Activated CD8-positive, alpha-beta T cell treated with anti-CD3 and anti-CD28 coated beads for 36 hours (primary cell): ENCODE data around the gene TMEM259. TPM values are rescaled to one million over a fixed set of nuclear protein-coding genes. Genes with fewer than 3 reads are reported as not detected.

Source experiments
- ATAC-seq: fragments of 200-7000 bp; cut with Tn5 transposase; one replicate; pipeline ENCODE4 v1.10.0; 2021; ENCODE audit warnings: mild to moderate bottlenecking, moderate library complexity
- CTCF ChIA-PET: fragments of 350-600 bp; sonication (Branson Sonifier 250); formaldehyde crosslinking; loops from one replicate; lab custom pipeline; 2021; ENCODE audit warnings: antibody characterized with exemption; lab: Charles Lee
- POLR2A ChIA-PET: fragments of 350-600 bp; sonication (Branson Sonifier 250); formaldehyde crosslinking; loops from one replicate; lab custom pipeline; 2021; ENCODE audit warnings: antibody characterized with exemption; lab: Charles Lee
- DNase-seq: peaks from one replicate; pipeline ENCODE4 v3.0.0-alpha.2; 2020
- H3K27ac Mint-ChIP-seq: one replicate; pipeline ENCODE4 v1.8.0; 2021; ENCODE audit warnings: mild to moderate bottlenecking, mixed read lengths
- H3K27me3 Mint-ChIP-seq: one replicate; pipeline ENCODE4 v1.8.0; 2021; ENCODE audit warnings: mixed read lengths
- H3K36me3 Mint-ChIP-seq: one replicate; pipeline ENCODE4 v1.8.0; 2021; ENCODE audit warnings: low read depth, mixed read lengths
- H3K4me1 Mint-ChIP-seq: one replicate; pipeline ENCODE4 v1.8.0; 2021; ENCODE audit warnings: low read depth, mixed read lengths
- H3K4me3 Mint-ChIP-seq: one replicate; pipeline ENCODE4 v1.8.0; 2021; ENCODE audit warnings: mild to moderate bottlenecking, moderate library complexity, mixed read lengths
- H3K9me3 Mint-ChIP-seq: one replicate; pipeline ENCODE4 v1.8.0; 2021; ENCODE audit warnings: mixed read lengths
- intact Hi-C: fragments of 100-400 bp; cut with micrococcal nuclease; formaldehyde crosslinking; loops from one replicate; pipeline ENCODE4 v1.10.0; 2022
- total RNA-seq, 2 experiments: library from RNA; stranded (reverse); gene quantifications; one replicate each; pipeline ENCODE4 v1.2.3, GENCODE V29; 2021
- TF ChIP-seq, protein P1 (sequence below): fragments of 200-600 bp; IDR thresholded peaks from one replicate; pipeline ENCODE4 v1.8.0; 2022; ENCODE audit warnings: antibody characterized with exemption, mild to moderate bottlenecking

The TMEM259 gene
- total RNA-seq, 2 experiments from 2014 or later, result 115 to 117 TPM

DNA sequence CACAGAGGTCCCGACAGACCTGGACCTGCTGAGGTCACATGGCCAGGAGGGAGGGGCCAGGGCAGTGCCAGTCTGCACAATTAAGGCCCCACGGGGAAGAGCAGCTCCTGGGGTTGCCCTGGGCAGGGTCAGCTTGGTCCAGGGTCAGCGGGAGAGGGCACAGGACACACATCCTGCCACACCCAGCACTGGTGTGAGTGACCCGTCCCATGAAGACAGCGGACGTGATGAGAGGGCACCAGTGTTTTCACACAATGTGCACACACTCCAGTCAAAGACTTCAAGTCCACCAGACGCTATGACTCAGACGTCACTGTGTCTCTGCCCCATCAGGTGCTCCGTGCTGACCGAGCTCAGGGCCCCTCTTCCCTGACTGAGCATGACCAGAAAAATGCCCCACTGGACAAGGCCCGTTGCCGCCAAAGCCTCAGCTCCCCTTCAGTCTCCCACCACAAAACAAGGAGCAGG, 4.2 kb downstream of the TMEM259 start:
- peak overlapping the region; percentile 62 for H3K27ac Mint-ChIP-seq
- ChIA-PET POLR2A (interaction anchor here (0.7 to 3.0 kb wide), 5 partner anchors 11 to 233 kb away, joined by 3 to 13 read pairs (median 4); no protein-coding TSS in a partner anchor), CTCF (interaction anchor here (0.9 kb wide), 1 partner anchor 16 kb away, joined by 3 read pairs; no protein-coding TSS in a partner anchor)
- H3K27me3 Mint-ChIP-seq, result no peaks in the 10 kb centered on the region
- peaks cover 36% of the 10 kb centered on the region for H3K4me1 Mint-ChIP-seq
- H3K4me3 Mint-ChIP-seq, result peak overlapping the region; percentile 24
- ATAC-seq (no peak), DNase-seq (no peak)
- TF ChIP-seq, protein P1, sequence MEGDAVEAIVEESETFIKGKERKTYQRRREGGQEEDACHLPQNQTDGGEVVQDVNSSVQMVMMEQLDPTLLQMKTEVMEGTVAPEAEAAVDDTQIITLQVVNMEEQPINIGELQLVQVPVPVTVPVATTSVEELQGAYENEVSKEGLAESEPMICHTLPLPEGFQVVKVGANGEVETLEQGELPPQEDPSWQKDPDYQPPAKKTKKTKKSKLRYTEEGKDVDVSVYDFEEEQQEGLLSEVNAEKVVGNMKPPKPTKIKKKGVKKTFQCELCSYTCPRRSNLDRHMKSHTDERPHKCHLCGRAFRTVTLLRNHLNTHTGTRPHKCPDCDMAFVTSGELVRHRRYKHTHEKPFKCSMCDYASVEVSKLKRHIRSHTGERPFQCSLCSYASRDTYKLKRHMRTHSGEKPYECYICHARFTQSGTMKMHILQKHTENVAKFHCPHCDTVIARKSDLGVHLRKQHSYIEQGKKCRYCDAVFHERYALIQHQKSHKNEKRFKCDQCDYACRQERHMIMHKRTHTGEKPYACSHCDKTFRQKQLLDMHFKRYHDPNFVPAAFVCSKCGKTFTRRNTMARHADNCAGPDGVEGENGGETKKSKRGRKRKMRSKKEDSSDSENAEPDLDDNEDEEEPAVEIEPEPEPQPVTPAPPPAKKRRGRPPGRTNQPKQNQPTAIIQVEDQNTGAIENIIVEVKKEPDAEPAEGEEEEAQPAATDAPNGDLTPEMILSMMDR, result no peak
- H3K36me3 Mint-ChIP-seq, result peaks cover 16% of the 10 kb centered on the region
- H3K9me3 Mint-ChIP-seq, result no peaks in the 10 kb centered on the region
- intact Hi-C loops, result no loop called here

DNA sequence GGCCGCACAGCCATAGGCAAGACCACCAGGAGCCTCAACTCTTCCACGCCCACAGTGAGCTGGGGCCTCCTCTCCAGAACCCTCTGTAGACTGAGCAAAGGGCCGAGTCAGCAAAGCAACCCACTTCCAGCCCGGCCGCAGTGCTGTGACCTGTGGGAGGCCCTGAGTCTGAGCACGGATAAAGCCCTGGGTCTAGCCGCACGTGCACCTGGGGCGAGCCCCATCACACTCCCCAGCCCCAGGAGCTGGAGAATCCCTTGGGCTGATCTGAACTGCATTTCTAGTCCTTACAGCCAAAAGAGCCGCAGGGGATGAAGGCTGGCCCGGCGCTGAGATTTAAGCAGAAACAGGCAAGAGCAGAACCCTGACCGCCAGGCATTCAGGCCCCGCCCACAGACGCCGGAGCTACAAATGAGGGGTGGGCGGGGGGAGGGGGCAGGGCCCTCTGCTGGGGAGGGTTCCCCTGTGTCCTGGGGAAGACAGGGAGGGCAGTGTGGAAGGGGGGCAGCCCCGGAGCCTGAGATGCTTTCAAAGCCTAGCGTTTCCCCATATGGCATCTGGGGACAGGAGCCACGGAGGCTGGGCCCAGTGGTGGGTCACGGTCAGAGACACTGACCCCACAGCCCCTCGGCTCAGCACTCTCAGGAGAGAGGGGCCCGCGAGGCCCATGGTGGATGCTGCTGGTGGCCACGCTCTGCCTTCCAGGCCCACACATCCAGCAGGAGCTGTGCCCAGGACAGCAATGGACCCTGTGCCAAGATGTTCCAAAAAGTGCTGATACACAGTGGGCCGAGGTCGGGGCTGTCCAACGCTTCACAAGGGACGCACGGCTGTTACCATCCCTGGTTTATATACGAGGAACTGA, 4.9 kb downstream of the TMEM259 start:
- ATAC-seq (no peak), DNase-seq (no peak)
- Mint-ChIP-seq H3K27ac (peak overlapping the region; percentile 38), H3K4me1 (peaks cover 33% of the 10 kb centered on the region), H3K9me3 (no peaks in the 10 kb centered on the region), H3K27me3 (no peaks in the 10 kb centered on the region), H3K4me3 (no peak overlapping the region), H3K36me3 (peaks cover 14% of the 10 kb centered on the region)
- intact Hi-C loops, result no loop called here
- ChIA-PET CTCF (interaction anchor here (0.9 kb wide), 1 partner anchor 17 kb away, joined by 3 read pairs; no protein-coding TSS in a partner anchor), POLR2A (interaction anchor here (0.7 to 3.0 kb wide), 6 partner anchors 10 to 234 kb away, joined by 3 to 13 read pairs (median 4); no protein-coding TSS in a partner anchor)
- TF ChIP-seq, protein P1, result no peak

GRCh38 chr19:1015061-1015781, 5.7 kb downstream of the TMEM259 start:
- ChIA-PET CTCF (no interaction called here), POLR2A (interaction anchor here (1.4 to 3.0 kb wide), 2 partner anchors 9 to 64 kb away, joined by 3 to 13 read pairs; no protein-coding TSS in a partner anchor)
- ATAC-seq (no peak), DNase-seq (no peak)
- TF ChIP-seq, protein P1, result no peak
- H3K4me3 Mint-ChIP-seq, result no peak overlapping the region
- H3K27me3 Mint-ChIP-seq, result no peaks in the 10 kb centered on the region
- intact Hi-C loops, result no loop called here
- peaks cover 10% of the 10 kb centered on the region for H3K36me3 Mint-ChIP-seq
- H3K27ac Mint-ChIP-seq, result no peak overlapping the region
- H3K9me3 Mint-ChIP-seq, result no peaks in the 10 kb centered on the region
- peaks cover 33% of the 10 kb centered on the region for H3K4me1 Mint-ChIP-seq

- H3K9me3 Mint-ChIP-seq, result no peaks in the 10 kb centered on the region
- ATAC-seq (no peak), DNase-seq (no peak)
- intact Hi-C loops, result no loop called here
- no peak overlapping the region for H3K4me3 Mint-ChIP-seq
- no peak overlapping the region for H3K27ac Mint-ChIP-seq
- peaks cover 9% of the 10 kb centered on the region for H3K36me3 Mint-ChIP-seq
- TF ChIP-seq, protein P1, result no peak
- H3K4me1 Mint-ChIP-seq, result peaks cover 33% of the 10 kb centered on the region
- ChIA-PET CTCF (no interaction called here), POLR2A (interaction anchor here (1.4 to 3.0 kb wide), 3 partner anchors 9 to 65 kb away, joined by 3 to 13 read pairs (median 11); no protein-coding TSS in a partner anchor)
- H3K27me3 Mint-ChIP-seq, result no peaks in the 10 kb centered on the region
Observed at GRCh38 chr19:1014161-1015060, 6.5 kb downstream of the TMEM259 start.
